RKO (cell line): ENCODE measurements around the gene ARHGAP5.

Experiments
- DNase-seq: peaks from one replicate; pipeline ENCODE4 v3.0.0-alpha.2; 2016; ENCODE audit warnings: low spot score

The ARHGAP5 gene

GRCh38 chr14:32076278-32077080, 625 bp upstream of the ARHGAP5 start:
- peak; percentile 93 for DNase-seq

GRCh38 chr14:32078023-32078857, 1.1 kb downstream of the ARHGAP5 start:
- peak; percentile 70 for DNase-seq

DNA sequence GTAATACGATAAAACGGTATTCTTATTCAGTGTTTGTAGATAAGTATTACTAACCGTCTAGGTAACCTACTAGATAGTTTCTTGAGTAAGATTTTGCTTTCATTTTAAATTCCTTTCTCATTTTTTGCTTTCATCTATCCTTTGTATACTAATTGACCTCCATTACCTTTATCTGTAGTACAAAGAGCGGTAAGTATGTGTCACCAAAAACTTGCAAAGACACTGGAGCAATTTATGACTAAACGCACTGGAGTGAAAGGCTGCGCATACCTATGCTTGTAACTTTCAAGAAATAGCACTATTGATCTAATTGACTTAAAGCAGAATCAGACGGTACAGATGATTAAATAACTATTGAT, 1.7 kb downstream of the ARHGAP5 start:
- peak; percentile 79 for DNase-seq

GRCh38 chr14:32079264-32079663, 2.2 kb downstream of the ARHGAP5 start:
- no peak for DNase-seq

GRCh38 chr14:32080001-32080510, 3.0 kb downstream of the ARHGAP5 start:
- no peak for DNase-seq

GRCh38 chr14:32081901-32082300, 4.8 kb downstream of the ARHGAP5 start:
- DNase-seq, result no peak

DNA sequence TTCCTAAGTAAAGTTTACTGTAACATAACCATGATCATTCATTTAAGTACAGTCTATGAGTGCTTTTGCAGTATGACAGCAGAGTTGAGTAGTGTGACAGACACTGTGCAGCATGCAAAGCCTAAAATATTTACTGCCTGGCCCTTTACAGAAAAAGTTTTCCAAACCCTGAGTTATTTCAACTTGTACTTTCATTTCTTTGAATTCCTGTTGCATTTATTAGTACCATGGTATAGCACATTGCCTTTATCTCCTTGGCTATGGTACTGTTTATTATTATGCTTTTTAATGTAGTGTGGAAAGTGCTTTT, 6.2 kb downstream of the ARHGAP5 start:
- DNase-seq, result no peak

GRCh38 chr14:32083789-32084188, 6.7 kb downstream of the ARHGAP5 start:
- DNase-seq, result no peak

DNA sequence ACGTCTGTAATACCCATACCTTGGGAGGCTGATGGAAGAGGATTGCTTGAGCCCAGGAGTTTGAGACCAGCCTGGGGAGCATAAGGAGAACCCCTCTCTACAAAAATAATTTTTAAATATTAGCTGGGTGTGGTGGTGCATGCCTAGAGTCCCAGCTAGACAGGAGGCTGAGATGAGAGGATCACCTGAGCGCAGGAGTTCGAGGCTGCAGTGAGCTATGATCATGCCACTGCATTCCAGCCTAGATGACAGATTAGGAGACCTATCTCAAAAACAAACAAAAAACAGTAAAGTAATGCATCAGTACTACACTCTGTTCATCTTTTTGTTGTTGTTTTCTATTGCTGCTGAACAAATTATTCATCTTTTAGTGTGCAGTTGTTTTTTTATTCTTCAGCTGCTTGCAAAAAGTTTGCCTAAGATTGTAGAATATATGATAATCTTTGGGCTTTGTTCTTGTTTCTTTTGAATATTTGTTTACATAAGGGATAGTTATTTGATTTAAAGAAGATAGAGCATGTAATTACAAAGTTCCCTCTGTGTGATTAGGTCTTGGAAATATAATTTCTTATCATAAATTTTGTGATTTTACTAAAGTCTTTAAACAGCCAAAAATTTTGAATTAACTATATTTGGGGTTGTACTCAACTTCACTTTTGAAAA, 8.2 kb downstream of the ARHGAP5 start:
- DNase-seq, result no peak

GRCh38 chr14:32085845-32086383, 8.8 kb downstream of the ARHGAP5 start:
- no peak for DNase-seq

DNA sequence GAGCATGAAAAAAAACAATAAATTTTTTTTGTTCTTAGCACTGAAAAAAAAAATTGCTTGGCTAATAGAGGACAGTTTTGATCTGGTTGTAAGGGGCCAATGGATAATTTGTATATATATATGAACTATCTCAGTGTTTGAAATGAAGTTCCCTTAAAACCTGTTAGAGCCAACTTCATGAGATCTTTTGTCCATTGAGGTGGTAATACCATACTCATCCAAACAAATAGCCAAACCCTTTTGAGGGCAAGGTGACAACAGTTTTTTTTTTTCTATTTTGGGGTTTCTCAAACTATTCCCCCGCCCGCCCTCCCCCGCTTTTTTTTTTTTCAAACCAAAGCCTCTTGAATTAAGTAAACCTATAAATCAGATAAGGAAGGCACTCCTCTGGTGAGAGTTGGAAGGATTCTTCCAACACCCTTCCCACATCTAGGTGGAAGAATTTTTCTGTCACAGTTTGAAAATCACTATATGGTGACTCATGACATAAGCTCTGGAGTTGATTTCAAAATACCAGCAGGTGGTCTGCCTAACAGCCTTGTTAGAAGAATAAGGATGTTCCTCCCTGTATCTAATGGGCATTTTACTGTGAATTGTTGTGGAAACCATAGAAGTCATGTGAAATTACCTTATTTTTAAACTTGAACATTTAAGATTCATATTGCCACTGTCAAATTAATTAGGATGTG, 10.2 kb downstream of the ARHGAP5 start:
- DNase-seq, result peak; percentile 39

DNA sequence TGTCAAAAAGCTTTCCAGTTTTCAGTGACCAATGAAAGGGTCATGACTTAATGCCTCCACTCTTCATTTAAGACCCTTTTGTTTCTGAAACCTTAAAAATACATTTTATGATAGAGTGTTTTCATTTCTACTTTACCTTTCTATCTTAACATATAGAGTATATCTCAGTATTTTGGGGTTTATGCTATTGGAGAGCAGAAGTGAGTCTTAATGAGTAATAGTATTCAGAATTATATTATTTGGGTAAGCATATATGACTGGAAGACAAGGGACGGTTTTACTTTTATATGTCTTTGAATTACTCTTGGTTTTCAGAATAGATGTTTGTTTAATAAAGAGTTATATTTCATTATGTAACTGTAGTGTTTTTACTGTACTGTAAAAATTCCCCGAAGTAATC, 10.8 kb downstream of the ARHGAP5 start:
- no peak for DNase-seq

GRCh38 chr14:32090686-32091085, 13.6 kb downstream of the ARHGAP5 start:
- DNase-seq, result no peak

GRCh38 chr14:32099473-32099872, 22.4 kb downstream of the ARHGAP5 start:
- DNase-seq, result no peak

- no peak for DNase-seq
Observed at GRCh38 chr14:32100175-32100574, 23.1 kb downstream of the ARHGAP5 start.

GRCh38 chr14:32102152-32102787, 25.2 kb downstream of the ARHGAP5 start:
- no peak for DNase-seq

- DNase-seq, result no peak
Observed at GRCh38 chr14:32102968-32103367, 25.9 kb downstream of the ARHGAP5 start.

GRCh38 chr14:32104308-32104707, 27.2 kb downstream of the ARHGAP5 start:
- no peak for DNase-seq

GRCh38 chr14:32104803-32105202, 27.7 kb downstream of the ARHGAP5 start:
- DNase-seq, result no peak

DNA sequence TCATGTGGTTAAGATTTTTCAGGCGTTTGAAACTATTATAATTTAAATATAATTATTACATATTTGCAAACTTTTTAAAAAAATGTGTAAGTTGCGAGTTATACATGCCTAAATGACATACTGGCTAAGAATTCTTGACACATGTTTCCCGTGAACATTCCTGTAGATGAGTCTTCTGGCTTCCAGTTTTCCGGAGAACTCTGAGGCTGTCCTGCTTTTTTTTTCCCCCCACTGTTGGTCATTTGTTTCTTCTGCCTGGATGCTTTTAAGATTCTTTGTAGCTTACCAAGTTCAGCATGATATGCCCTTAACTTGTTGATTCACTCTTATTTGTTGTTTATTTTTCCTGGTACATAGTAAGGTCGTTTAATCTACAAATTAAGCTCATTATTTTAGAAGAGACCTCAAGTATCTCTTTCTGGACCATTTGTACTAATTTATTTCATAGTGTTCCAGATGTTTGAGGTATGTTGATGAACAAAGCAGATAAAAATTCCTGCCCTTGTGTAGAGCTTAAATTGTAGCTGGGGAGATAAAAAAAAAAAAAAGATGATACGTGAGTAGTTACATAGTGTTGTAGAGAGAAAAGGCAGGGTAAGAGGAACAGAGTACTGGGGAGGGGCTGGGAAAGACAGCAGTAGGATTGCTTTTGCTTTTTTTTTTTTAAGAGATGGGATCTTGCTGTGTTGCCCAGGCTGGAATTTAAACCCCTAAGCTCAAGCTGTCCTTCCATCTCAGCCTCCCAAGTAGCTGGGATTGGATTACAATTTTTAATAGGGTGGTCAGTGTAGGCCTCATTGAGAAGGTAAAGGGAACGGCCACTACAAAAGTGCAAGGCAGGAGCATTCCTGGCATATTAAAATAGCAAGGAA, 32.8 kb downstream of the ARHGAP5 start:
- no peak for DNase-seq

- DNase-seq, result no peak
Observed at GRCh38 chr14:32110548-32110896, 33.4 kb downstream of the ARHGAP5 start.
